HepG2 (cell line): ENCODE measurements around the gene MAPK7. TPM values are rescaled to one million over a fixed set of nuclear protein-coding genes. Genes with fewer than 3 reads are reported as not detected.
A peak's percentile ranks its signal among the peaks of the same experiment; 100 is the strongest.

Experiments used
- AHDC1 ChIP-seq: sonication (generic); formaldehyde crosslinking; IDR thresholded peaks from 2 replicates; pipeline ENCODE4 v1.5.1; 2020; ENCODE audit warnings: mild to moderate bottlenecking, missing genetic modification reagents, borderline replicate concordance
- HOXA3 ChIP-seq: sonication (generic); formaldehyde crosslinking; IDR thresholded peaks from 2 replicates; pipeline ENCODE4 v1.5.0; 2020; ENCODE audit warnings: missing genetic modification reagents
- JUN ChIP-seq: sonication (generic); formaldehyde crosslinking; IDR thresholded peaks from 2 replicates; pipeline ENCODE4 v1.4.0; 2020; ENCODE audit warnings: mild to moderate bottlenecking, missing genetic modification reagents
- MLLT10 ChIP-seq: sonication (generic); formaldehyde crosslinking; IDR thresholded peaks from 2 replicates; pipeline ENCODE4 v1.4.0; 2020; ENCODE audit warnings: missing genetic modification reagents
- PCBP1 ChIP-seq: fragments of 200-400 bp; formaldehyde crosslinking; IDR thresholded peaks from 2 replicates; pipeline ENCODE4 v1.6.1; 2017; ENCODE audit warnings: mild to moderate bottlenecking, low read depth, low read length, borderline replicate concordance
- RBM39 ChIP-seq: fragments of 200-400 bp; formaldehyde crosslinking; IDR thresholded peaks from one replicate; pipeline ENCODE4 v1.6.1; 2018; ENCODE audit warnings: antibody characterized with exemption, mild to moderate bottlenecking, low read depth, low read length; ENCODE audit not compliant: poor library complexity, severe bottlenecking
- SIN3A ChIP-seq: IDR thresholded peaks from 2 replicates; pipeline ENCODE4 v1.6.1; 2011; ENCODE audit warnings: low read depth, mild to moderate bottlenecking, control low read depth, low read length, borderline replicate concordance
- SMARCE1 ChIP-seq: fragments of 450-650 bp; IDR thresholded peaks from 2 replicates; pipeline ENCODE4 v1.6.1; 2017; ENCODE audit warnings: borderline replicate concordance
- SOX5 ChIP-seq: IDR thresholded peaks from 2 replicates; pipeline ENCODE4 v1.6.1; 2016; ENCODE audit warnings: borderline replicate concordance
- SP2 ChIP-seq: sonication (generic); formaldehyde crosslinking; IDR thresholded peaks from 2 replicates; pipeline ENCODE4 v1.5.1; 2020; ENCODE audit warnings: mild to moderate bottlenecking, missing genetic modification reagents
- ZFX ChIP-seq: sonication (generic); formaldehyde crosslinking; IDR thresholded peaks from 2 replicates; pipeline ENCODE4 v1.4.0; 2020; ENCODE audit warnings: mild to moderate bottlenecking, low read depth, missing genetic modification reagents, moderate library complexity
- ZNF263 ChIP-seq: sonication (generic); formaldehyde crosslinking; IDR thresholded peaks from 2 replicates; pipeline ENCODE4 v1.4.0; 2020; ENCODE audit warnings: missing genetic modification reagents
- ZNF280D ChIP-seq: sonication (generic); formaldehyde crosslinking; IDR thresholded peaks from 2 replicates; pipeline ENCODE4 v1.5.1; 2020; ENCODE audit warnings: mild to moderate bottlenecking, missing genetic modification reagents
- ZNF281 ChIP-seq: sonication (generic); formaldehyde crosslinking; IDR thresholded peaks from 2 replicates; pipeline ENCODE4 v1.4.0; 2020; ENCODE audit warnings: missing genetic modification reagents, borderline replicate concordance
- ZNF333 ChIP-seq: sonication (generic); formaldehyde crosslinking; IDR thresholded peaks from 2 replicates; pipeline ENCODE4 v1.4.0; 2020; ENCODE audit warnings: mild to moderate bottlenecking, missing genetic modification reagents, borderline replicate concordance
- ZNF749 ChIP-seq: sonication (generic); formaldehyde crosslinking; IDR thresholded peaks from 2 replicates; pipeline ENCODE4 v1.8.0; 2022; ENCODE audit warnings: mild to moderate bottlenecking, missing genetic modification reagents, moderate library complexity, borderline replicate concordance
- polyA plus RNA-seq, 8 experiments: library from polyadenylated mRNA; depleted of rRNA in 3 of 8; stranded (reverse) in 7 of 8; unstranded in 1 of 8; fragments of >200 nt; fragmentation: Illumina TruSeq in 4 of 8; extraction: Trizol in 4 of 8; gene quantifications; 2 replicates each; pipeline versions ENCODE4 v1.2.1 to v1.2.3, GENCODE V29; 2011 to 2016; ENCODE audit warnings: low read depth in 4 of 8, missing spikeins in 1 of 8, mixed read lengths in 1 of 8; ENCODE audit not compliant: insufficient read depth in 1 of 8
- total RNA-seq, 5 experiments: library from RNA; depleted of rRNA; stranded (reverse); fragments of >200 nt; fragmentation: Illumina TruSeq; extraction: Trizol; gene quantifications; 2 replicates each; pipeline ENCODE4 v1.2.3, GENCODE V29; 2016; ENCODE audit warnings: low read depth in 1 of 5

The MAPK7 gene
- total and polyA plus RNA-seq, 2 of the 13 experiments (the other 11 are each of a cell fraction or from before 2014, with no cell fraction given) = 2.9 to 5.9 TPM

- TF ChIP-seq PCBP1 (0 out of 2 replicates have a peak, but pooled peaks have one; percentile 23), AHDC1 (no peak), ZNF280D (CRISPR knock-in tag) (0 out of 2 replicates have a peak, but pooled peaks have one; percentile 9), ZNF281 (CRISPR knock-in tag) (peak; percentile 19; the same call in 1 of the 2 replicates), ZNF263 (CRISPR knock-in tag) (peak; percentile 2; the same call in 1 of the 2 replicates), JUN (CRISPR knock-in tag) (no peak), ZNF333 (CRISPR knock-in tag) (no peak), SMARCE1 (no peak), ZFX (CRISPR knock-in tag) (peak; percentile 19), SOX5 (CRISPR knock-in tag) (no peak), SIN3A (peak; percentile 9; the same call in 1 of the 2 replicates), SP2 (CRISPR knock-in tag) (peak; percentile 90; the same call in 1 of the 2 replicates), HOXA3 (CRISPR knock-in tag) (no peak), ZNF749 (peak; percentile 84; the same call in 1 of the 2 replicates), MLLT10 (CRISPR knock-in tag) (no peak), RBM39 (peak; percentile 42)
Measured at GRCh38 chr17:19378416-19379360, at the start of gene MAPK7 (continued).
